OCI-LY3 (cell line): ENCODE data around the gene BMAL1.

Experiments
- H2AFZ ChIP-seq: fragments of 200-600, 300-600 bp; shearing (Covaris generic); 2 replicates; pipeline ENCODE4 v1.6.0; 2014; ENCODE audit warnings: antibody characterized with exemption, low read depth, low read length
- H3K27ac ChIP-seq: fragments of 200-600, 300-600 bp; sonication (generic); 2 replicates; pipeline ENCODE4 v1.5.1; 2014; ENCODE audit warnings: mild to moderate bottlenecking, low read length, moderate library complexity, mixed read lengths
- H3K27me3 ChIP-seq: fragments of 200-600, 300-600 bp; sonication (generic); 2 replicates; pipeline ENCODE4 v1.6.1; 2014; ENCODE audit warnings: low read depth, low read length, mixed read lengths
- H3K36me3 ChIP-seq: fragments of 200-600, 300-600 bp; sonication (generic); replicated peaks from 2 replicates; pipeline ENCODE3; 2014; ENCODE audit warnings: low read depth, low read length, mixed read lengths
- H3K4me1 ChIP-seq: fragments of 300-600, 200-600 bp; sonication (generic); 2 replicates; pipeline ENCODE4 v1.6.1; 2014; ENCODE audit warnings: low read length, mixed read lengths
- H3K4me2 ChIP-seq: fragments of 200-600, 300-600 bp; sonication (generic); 2 replicates; pipeline ENCODE4 v1.6.1; 2014; ENCODE audit warnings: low read length, mixed read lengths
- H3K4me3 ChIP-seq: fragments of 300-600, 200-600 bp; sonication (generic); 2 replicates; pipeline ENCODE4 v1.5.1; 2014; ENCODE audit warnings: antibody characterized with exemption, mild to moderate bottlenecking, low read length, moderate library complexity
- H3K79me2 ChIP-seq: fragments of 300-600, 200-600 bp; shearing (Covaris generic); 2 replicates; pipeline ENCODE4 v1.6.1; 2014; ENCODE audit warnings: mild to moderate bottlenecking, low read length, mixed read lengths
- H3K9ac ChIP-seq: fragments of 300-600, 200-600 bp; shearing (Covaris generic); 2 replicates; pipeline ENCODE4 v1.6.0; 2014; ENCODE audit warnings: mild to moderate bottlenecking, low read length, moderate library complexity
- H3K9me3 ChIP-seq: fragments of 200-600, 300-600 bp; shearing (Covaris generic); 2 replicates; pipeline ENCODE4 v1.6.1; 2014; ENCODE audit warnings: low read length, mixed read lengths; ENCODE audit not compliant: insufficient read depth
- H4K20me1 ChIP-seq: fragments of 200-600, 300-600 bp; sonication (generic); 2 replicates; pipeline ENCODE4 v1.6.1; 2016; ENCODE audit warnings: low read length, mixed read lengths; ENCODE audit not compliant: insufficient read depth
- CTCF ChIP-seq: fragments of 200-600, 300-600 bp; sonication (generic); IDR thresholded peaks from 2 replicates; pipeline ENCODE4 v1.5.1; 2014; ENCODE audit warnings: antibody characterized with exemption, low read length, low read depth
- EZH2phosphoT487 ChIP-seq: fragments of 200-600 bp; shearing (Covaris generic); IDR thresholded peaks from 2 replicates; pipeline ENCODE4 v1.6.1; 2018; ENCODE audit warnings: antibody characterized with exemption, mixed run types, low read depth

The BMAL1 gene

GRCh38 chr11:13284776-13285588 is 7.4 kb downstream of the BMAL1 start:
- no peak for TF ChIP-seq CTCF
- TF ChIP-seq EZH2phosphoT487 = no peak
- no peaks in the 10 kb centered on the region for H3K79me2 ChIP-seq
- H4K20me1 ChIP-seq = no peaks in the 10 kb centered on the region

GRCh38 chr11:13286279-13286821 is 8.8 kb downstream of the BMAL1 start:
- Histone ChIP-seq H3K9ac (no peak overlapping the region), H3K27ac (no peak overlapping the region), H3K4me1 (no peaks in the 10 kb centered on the region), H2AFZ (no peak overlapping the region), H3K4me3 (no peak overlapping the region), H4K20me1 (no peaks in the 10 kb centered on the region), H3K36me3 (no peaks in the 10 kb centered on the region), H3K27me3 (peaks cover 7% of the 10 kb centered on the region; the same call in 1 of the 2 replicates), H3K79me2 (no peaks in the 10 kb centered on the region), H3K9me3 (no peaks in the 10 kb centered on the region), H3K4me2 (no peak overlapping the region)
- TF ChIP-seq EZH2phosphoT487 (no peak), CTCF (no peak)

More at GRCh38 chr11:13284776-13285588, 7.4 kb downstream of the BMAL1 start:
- no peaks in the 10 kb centered on the region for H3K9me3 ChIP-seq
- H3K4me2 ChIP-seq = no peak overlapping the region
- no peak overlapping the region for H2AFZ ChIP-seq
- no peak overlapping the region for H3K9ac ChIP-seq
- H3K36me3 ChIP-seq = no peaks in the 10 kb centered on the region
- H3K27me3 ChIP-seq = no peaks in the 10 kb centered on the region
- H3K4me3 ChIP-seq = no peak overlapping the region
- no peaks in the 10 kb centered on the region for H3K4me1 ChIP-seq
- H3K27ac ChIP-seq = no peak overlapping the region

- Histone ChIP-seq H3K4me2 (no peak overlapping the region), H3K9ac (no peak overlapping the region), H3K4me3 (no peak overlapping the region), H3K4me1 (no peaks in the 10 kb centered on the region), H4K20me1 (no peaks in the 10 kb centered on the region), H3K27ac (no peak overlapping the region), H3K9me3 (no peaks in the 10 kb centered on the region), H2AFZ (no peak overlapping the region), H3K79me2 (no peaks in the 10 kb centered on the region), H3K36me3 (no peaks in the 10 kb centered on the region), H3K27me3 (peaks cover 13% of the 10 kb centered on the region; the same call in 1 of the 2 replicates)
- TF ChIP-seq EZH2phosphoT487 (no peak), CTCF (no peak)
Measured at GRCh38 chr11:13287036-13287435, 9.4 kb downstream of the BMAL1 start.

- H3K79me2 ChIP-seq = no peaks in the 10 kb centered on the region
Measured at GRCh38 chr11:13287681-13288080, 10.1 kb downstream of the BMAL1 start.

More at GRCh38 chr11:13287681-13288080, 10.1 kb downstream of the BMAL1 start:
- Histone ChIP-seq H3K27me3 (peaks cover 13% of the 10 kb centered on the region; the same call in 1 of the 2 replicates), H3K9ac (no peak overlapping the region), H3K9me3 (no peaks in the 10 kb centered on the region), H3K4me3 (no peak overlapping the region), H3K4me2 (no peak overlapping the region), H2AFZ (no peak overlapping the region), H4K20me1 (no peaks in the 10 kb centered on the region), H3K27ac (no peak overlapping the region), H3K36me3 (no peaks in the 10 kb centered on the region), H3K4me1 (no peaks in the 10 kb centered on the region)
- TF ChIP-seq EZH2phosphoT487 = no peak
- TF ChIP-seq CTCF = no peak
